ENCODE results near the gene ITGA2B. TPM values are rescaled to one million over a fixed set of nuclear protein-coding genes. Genes with fewer than 3 reads are reported as not detected.

ITGA2B gene
- total and polyA plus RNA-seq, 2 donors (not counting 1 experiment from before 2014, with no cell fraction given): 0.10 to 0.66 TPM

DNA sequence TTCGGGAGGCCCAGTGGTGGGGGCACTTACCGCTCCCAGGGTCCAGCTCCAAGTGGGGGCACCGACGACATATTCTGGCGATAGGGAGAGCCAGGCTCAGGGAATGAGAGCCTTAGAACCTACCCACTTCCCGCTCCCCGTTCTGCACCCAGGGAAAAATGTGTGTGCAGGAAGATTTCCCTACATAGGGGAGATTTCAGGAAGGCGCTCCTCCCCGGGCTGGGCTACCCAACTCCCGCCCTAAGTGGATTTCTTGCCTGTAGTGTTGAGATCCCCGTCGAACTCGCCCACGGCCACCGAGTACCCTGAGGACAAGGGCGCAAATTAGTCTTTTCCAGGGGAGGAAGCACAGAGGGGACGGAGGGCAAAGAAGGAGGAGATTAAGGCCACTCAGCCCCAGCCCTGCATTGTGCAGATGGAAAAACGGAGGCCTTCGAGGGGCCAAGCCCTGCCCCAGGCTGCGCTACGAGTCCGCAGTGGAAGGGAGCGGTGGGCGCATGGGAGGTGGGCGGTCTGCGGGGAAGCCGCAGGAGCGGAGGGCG is 5.1 kb downstream of the ITGA2B start:
- Histone ChIP-seq H3K9ac (ENCODE audit: insufficient read depth, low read length) (no peak overlapping the region), H3K27ac (ENCODE audit: insufficient read depth, low read length) (no peak overlapping the region), H4K20me1 (ENCODE audit: control insufficient read depth, extremely low read depth, insufficient read depth, low read length) (no peaks in the 10 kb centered on the region), H3K4me1 (ENCODE audit: control insufficient read depth, extremely low read depth, insufficient read depth, low read length) (peaks cover 5% of the 10 kb centered on the region), H3K36me3 (ENCODE audit: control insufficient read depth, insufficient read depth, low read length) (no peaks in the 10 kb centered on the region), H3K4me2 (ENCODE audit: extremely low read depth, insufficient read depth, low read length) (peak overlapping the region; percentile 71), H3K4me3 (replicated peaks in 1 of 4; ENCODE audit: control extremely low read depth in 1 of 4, insufficient read depth in 1 of 4, low read depth in 3 of 4, low read length in 4 of 4) (no peak overlapping the region), H3K27me3 (ENCODE audit: control insufficient read depth, insufficient read depth, low read length) (peaks cover 29% of the 10 kb centered on the region), H3K79me2 (ENCODE audit: control insufficient read depth, insufficient read depth, low read length) (no peaks in the 10 kb centered on the region), H3K9me3 (ENCODE audit: control insufficient read depth, insufficient read depth, low read depth, low read length) (no peaks in the 10 kb centered on the region), H2AFZ (ENCODE audit: low read length) (no peak overlapping the region)
- TF ChIP-seq EZH2 (IDR thresholded peaks at IDR 0.05; ENCODE audit: low read length, missing control alignments): no peak
- TF ChIP-seq, protein P1, sequence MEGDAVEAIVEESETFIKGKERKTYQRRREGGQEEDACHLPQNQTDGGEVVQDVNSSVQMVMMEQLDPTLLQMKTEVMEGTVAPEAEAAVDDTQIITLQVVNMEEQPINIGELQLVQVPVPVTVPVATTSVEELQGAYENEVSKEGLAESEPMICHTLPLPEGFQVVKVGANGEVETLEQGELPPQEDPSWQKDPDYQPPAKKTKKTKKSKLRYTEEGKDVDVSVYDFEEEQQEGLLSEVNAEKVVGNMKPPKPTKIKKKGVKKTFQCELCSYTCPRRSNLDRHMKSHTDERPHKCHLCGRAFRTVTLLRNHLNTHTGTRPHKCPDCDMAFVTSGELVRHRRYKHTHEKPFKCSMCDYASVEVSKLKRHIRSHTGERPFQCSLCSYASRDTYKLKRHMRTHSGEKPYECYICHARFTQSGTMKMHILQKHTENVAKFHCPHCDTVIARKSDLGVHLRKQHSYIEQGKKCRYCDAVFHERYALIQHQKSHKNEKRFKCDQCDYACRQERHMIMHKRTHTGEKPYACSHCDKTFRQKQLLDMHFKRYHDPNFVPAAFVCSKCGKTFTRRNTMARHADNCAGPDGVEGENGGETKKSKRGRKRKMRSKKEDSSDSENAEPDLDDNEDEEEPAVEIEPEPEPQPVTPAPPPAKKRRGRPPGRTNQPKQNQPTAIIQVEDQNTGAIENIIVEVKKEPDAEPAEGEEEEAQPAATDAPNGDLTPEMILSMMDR (conservative IDR thresholded peaks at IDR 0.05 in 1 of 2, IDR thresholded peaks at IDR 0.05 in 1 of 2; ENCODE audit: low read depth in 1 of 2, low read length in 2 of 2): no peak
- DNase-seq (ENCODE audit: low read depth in 2 of 2): no peak

DNA sequence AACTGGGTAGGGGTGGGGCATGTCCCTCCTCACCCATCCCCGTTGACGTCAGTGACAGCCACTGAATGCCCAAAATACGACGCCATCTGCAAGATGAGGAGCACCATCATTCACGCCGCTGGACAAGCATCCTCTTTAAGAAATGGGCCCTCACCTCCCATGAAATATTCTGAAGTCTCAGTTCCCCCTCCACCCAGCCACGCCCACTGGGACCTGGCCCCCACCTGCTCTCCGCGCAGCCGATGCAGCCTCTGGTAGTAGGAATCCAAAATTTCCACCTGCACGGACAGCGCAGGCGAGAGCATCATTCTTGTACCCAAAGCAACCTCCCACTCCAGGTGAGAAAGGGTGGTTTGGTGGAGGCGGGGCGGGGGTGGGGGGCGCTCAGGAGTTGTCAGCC is 5.6 kb downstream of the ITGA2B start:
- H3K9me3 ChIP-seq (ENCODE audit: control insufficient read depth, insufficient read depth, low read depth, low read length): no peaks in the 10 kb centered on the region
- TF ChIP-seq, protein P1 (conservative IDR thresholded peaks at IDR 0.05 in 1 of 2, IDR thresholded peaks at IDR 0.05 in 1 of 2; ENCODE audit: low read depth in 1 of 2, low read length in 2 of 2): no peak
- TF ChIP-seq EZH2 (IDR thresholded peaks at IDR 0.05; ENCODE audit: low read length, missing control alignments): no peak
- H3K9ac ChIP-seq (ENCODE audit: insufficient read depth, low read length): no peak overlapping the region
- no peaks in the 10 kb centered on the region for H3K36me3 ChIP-seq (ENCODE audit: control insufficient read depth, insufficient read depth, low read length)
- H3K4me3 ChIP-seq (replicated peaks in 1 of 4; ENCODE audit: control extremely low read depth in 1 of 4, insufficient read depth in 1 of 4, low read depth in 3 of 4, low read length in 4 of 4): no peak overlapping the region
- H2AFZ ChIP-seq (ENCODE audit: low read length): no peak overlapping the region
- DNase-seq (ENCODE audit: low read depth in 2 of 2): no peak
- peaks cover 5% of the 10 kb centered on the region for H3K4me1 ChIP-seq (ENCODE audit: control insufficient read depth, extremely low read depth, insufficient read depth, low read length)
- no peak overlapping the region for H3K4me2 ChIP-seq (ENCODE audit: extremely low read depth, insufficient read depth, low read length)
- H4K20me1 ChIP-seq (ENCODE audit: control insufficient read depth, extremely low read depth, insufficient read depth, low read length): no peaks in the 10 kb centered on the region
- peaks cover 29% of the 10 kb centered on the region for H3K27me3 ChIP-seq (ENCODE audit: control insufficient read depth, insufficient read depth, low read length)
- H3K79me2 ChIP-seq (ENCODE audit: control insufficient read depth, insufficient read depth, low read length): no peaks in the 10 kb centered on the region
- no peak overlapping the region for H3K27ac ChIP-seq (ENCODE audit: insufficient read depth, low read length)

DNA sequence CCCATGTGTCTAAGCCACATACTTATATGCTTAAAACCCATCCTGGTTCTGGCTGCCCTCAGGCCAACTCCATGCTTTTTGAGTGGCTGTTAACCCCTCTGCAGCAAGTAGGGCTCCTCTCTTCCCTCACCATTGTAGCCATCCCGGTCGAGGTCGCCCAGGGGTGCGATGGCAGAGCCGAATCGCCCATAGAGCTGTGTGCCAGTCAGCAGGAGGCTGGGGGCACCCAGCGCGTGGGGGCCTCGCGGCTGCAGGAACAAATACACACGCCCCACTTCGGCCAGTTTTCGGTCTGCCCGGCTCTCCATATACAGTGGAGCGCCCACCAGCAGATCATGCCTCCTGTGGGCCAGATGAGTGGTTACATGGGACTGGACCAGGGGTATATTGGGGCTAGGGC is 6.1 kb downstream of the ITGA2B start:
- Histone ChIP-seq H2AFZ (ENCODE audit: low read length) (no peak overlapping the region), H3K9ac (ENCODE audit: insufficient read depth, low read length) (no peak overlapping the region), H3K79me2 (ENCODE audit: control insufficient read depth, insufficient read depth, low read length) (no peaks in the 10 kb centered on the region), H3K27me3 (ENCODE audit: control insufficient read depth, insufficient read depth, low read length) (peaks cover 29% of the 10 kb centered on the region), H3K4me3 (replicated peaks in 1 of 4; ENCODE audit: control extremely low read depth in 1 of 4, insufficient read depth in 1 of 4, low read depth in 3 of 4, low read length in 4 of 4) (no peak overlapping the region), H3K27ac (ENCODE audit: insufficient read depth, low read length) (no peak overlapping the region), H3K4me1 (ENCODE audit: control insufficient read depth, extremely low read depth, insufficient read depth, low read length) (peaks cover 5% of the 10 kb centered on the region), H4K20me1 (ENCODE audit: control insufficient read depth, extremely low read depth, insufficient read depth, low read length) (no peaks in the 10 kb centered on the region), H3K36me3 (ENCODE audit: control insufficient read depth, insufficient read depth, low read length) (no peaks in the 10 kb centered on the region), H3K4me2 (ENCODE audit: extremely low read depth, insufficient read depth, low read length) (no peak overlapping the region), H3K9me3 (ENCODE audit: control insufficient read depth, insufficient read depth, low read depth, low read length) (no peaks in the 10 kb centered on the region)
- TF ChIP-seq, protein P1 (conservative IDR thresholded peaks at IDR 0.05 in 1 of 2, IDR thresholded peaks at IDR 0.05 in 1 of 2; ENCODE audit: low read depth in 1 of 2, low read length in 2 of 2): no peak
- no peak for TF ChIP-seq EZH2 (IDR thresholded peaks at IDR 0.05; ENCODE audit: low read length, missing control alignments)
- DNase-seq (ENCODE audit: low read depth in 2 of 2): no peak
